NCI-H1930 (cell line): ENCODE data around the gene FN3K.
"Not testable (repeated sequence)": the region's sequence is repeated elsewhere in the genome, so short reads cannot be mapped to it uniquely, and the experiment has no call there.

ENCODE experiments used
- DNase-seq, 2 experiments: peaks; one replicate each; lab custom pipeline; 2025; lab: John Stamatoyannopoulos, UW

FN3K gene

GRCh38 chr17:82737967-82738877 lies 2.8 kb downstream of the FN3K start:
- no peak for DNase-seq

GRCh38 chr17:82740906-82741759 lies 5.7 kb downstream of the FN3K start:
- DNase-seq: no peak

- DNase-seq: no peak
These were observed 8.2 kb downstream of the FN3K start for GRCh38 chr17:82743344-82744219.

GRCh38 chr17:82744736-82745135 lies 9.3 kb downstream of the FN3K start:
- DNase-seq: not testable (repeated sequence)

- no peak for DNase-seq
These were observed 10.1 kb downstream of the FN3K start for GRCh38 chr17:82745524-82745923.

GRCh38 chr17:82748756-82749155 lies 13.3 kb downstream of the FN3K start:
- DNase-seq: no peak

- DNase-seq: no peak
These were observed 15.0 kb downstream of the FN3K start for GRCh38 chr17:82750241-82750908.

GRCh38 chr17:82751171-82751570 lies 15.8 kb downstream of the FN3K start:
- peak in 1 of 2 experiments; percentile 79 for DNase-seq

GRCh38 chr17:82751571-82752370 lies 16.4 kb downstream of the FN3K start, which contains the start of gene TBCD:
Gene TBCD (plus strand): TSS chr17:82752065. CDS start chr17:82752194, 129 bp downstream.
- DNase-seq: peak; percentile 89 to 97

GRCh38 chr17:82752371-82753200 lies 17.2 kb downstream of the FN3K start:
- no peak for DNase-seq

- DNase-seq: no peak
These were observed 17.7 kb downstream of the FN3K start for GRCh38 chr17:82753201-82753464.

GRCh38 chr17:82754297-82755208 lies 19.1 kb downstream of the FN3K start:
- no peak for DNase-seq

GRCh38 chr17:82756166-82756565 lies 20.8 kb downstream of the FN3K start:
- DNase-seq: no peak

GRCh38 chr17:82765371-82765770 lies 30.0 kb downstream of the FN3K start:
- no peak for DNase-seq

- DNase-seq: no peak
These were observed 31.8 kb downstream of the FN3K start for GRCh38 chr17:82767041-82767754.

- no peak for DNase-seq
These were observed 33.6 kb downstream of the FN3K start for GRCh38 chr17:82769041-82769440.

GRCh38 chr17:82772026-82772425 lies 36.6 kb downstream of the FN3K start:
- no peak for DNase-seq

GRCh38 chr17:82774456-82774855 lies 39.0 kb downstream of the FN3K start:
- DNase-seq: not testable (repeated sequence)
